ENCODE results near the gene PXK.
A peak's percentile ranks its signal among the peaks of the same experiment; 100 is the strongest.

PXK gene

DNA sequence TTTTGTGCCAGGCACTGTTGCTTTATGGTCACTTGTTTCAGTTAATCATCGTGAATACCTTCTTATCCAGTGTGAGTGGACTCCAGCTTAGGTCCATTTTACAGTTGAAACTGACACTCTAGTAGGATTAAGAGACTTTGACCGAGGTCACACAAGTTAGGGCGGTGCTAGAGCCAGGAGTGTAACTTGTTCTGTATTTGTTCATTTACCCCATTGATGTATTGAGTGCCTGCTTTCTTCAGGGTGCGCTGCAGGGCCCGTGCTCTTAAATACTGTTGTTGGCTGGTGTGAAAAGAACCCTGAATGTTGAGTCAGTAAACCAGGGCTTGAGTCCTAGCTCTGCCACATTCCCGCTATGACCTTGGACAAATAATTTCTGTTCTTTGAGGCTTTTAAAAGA, 85.5 kb downstream of the PXK start:
- TF ChIP-seq NFIC (IDR thresholded peaks at IDR 0.05), result no peak
- TF ChIP-seq FOXM1 (IDR thresholded peaks at IDR 0.05; ENCODE audit: borderline replicate concordance, low read depth), result no peak
- TF ChIP-seq CEBPB (IDR thresholded peaks at IDR 0.05), result no peak
- TF ChIP-seq TEAD4 (IDR thresholded peaks at IDR 0.05), result no peak
- TF ChIP-seq, protein P1, sequence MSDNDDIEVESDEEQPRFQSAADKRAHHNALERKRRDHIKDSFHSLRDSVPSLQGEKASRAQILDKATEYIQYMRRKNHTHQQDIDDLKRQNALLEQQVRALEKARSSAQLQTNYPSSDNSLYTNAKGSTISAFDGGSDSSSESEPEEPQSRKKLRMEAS (IDR thresholded peaks at IDR 0.05), result no peak
- TF ChIP-seq EP300 (IDR thresholded peaks at IDR 0.05; ENCODE audit: borderline replicate concordance), result no peak
- no peak for TF ChIP-seq TCF12 (IDR thresholded peaks at IDR 0.05; ENCODE audit: low read depth)
- no peak for TF ChIP-seq RAD21 (IDR thresholded peaks at IDR 0.05; ENCODE audit: low read depth)
- TF ChIP-seq ZBTB7A (IDR thresholded peaks at IDR 0.05; ENCODE audit: low read depth), result no peak
- no peak for TF ChIP-seq EGR1 (IDR thresholded peaks at IDR 0.05)
- no peak for TF ChIP-seq TAF1 (IDR thresholded peaks at IDR 0.05; ENCODE audit: low read depth)
- no peak for TF ChIP-seq CREB1 (IDR thresholded peaks at IDR 0.05; ENCODE audit: low read depth)
- TF ChIP-seq, protein P2, sequence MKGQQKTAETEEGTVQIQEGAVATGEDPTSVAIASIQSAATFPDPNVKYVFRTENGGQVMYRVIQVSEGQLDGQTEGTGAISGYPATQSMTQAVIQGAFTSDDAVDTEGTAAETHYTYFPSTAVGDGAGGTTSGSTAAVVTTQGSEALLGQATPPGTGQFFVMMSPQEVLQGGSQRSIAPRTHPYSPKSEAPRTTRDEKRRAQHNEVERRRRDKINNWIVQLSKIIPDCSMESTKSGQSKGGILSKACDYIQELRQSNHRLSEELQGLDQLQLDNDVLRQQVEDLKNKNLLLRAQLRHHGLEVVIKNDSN (IDR thresholded peaks at IDR 0.05), result no peak
- TF ChIP-seq, protein P3, sequence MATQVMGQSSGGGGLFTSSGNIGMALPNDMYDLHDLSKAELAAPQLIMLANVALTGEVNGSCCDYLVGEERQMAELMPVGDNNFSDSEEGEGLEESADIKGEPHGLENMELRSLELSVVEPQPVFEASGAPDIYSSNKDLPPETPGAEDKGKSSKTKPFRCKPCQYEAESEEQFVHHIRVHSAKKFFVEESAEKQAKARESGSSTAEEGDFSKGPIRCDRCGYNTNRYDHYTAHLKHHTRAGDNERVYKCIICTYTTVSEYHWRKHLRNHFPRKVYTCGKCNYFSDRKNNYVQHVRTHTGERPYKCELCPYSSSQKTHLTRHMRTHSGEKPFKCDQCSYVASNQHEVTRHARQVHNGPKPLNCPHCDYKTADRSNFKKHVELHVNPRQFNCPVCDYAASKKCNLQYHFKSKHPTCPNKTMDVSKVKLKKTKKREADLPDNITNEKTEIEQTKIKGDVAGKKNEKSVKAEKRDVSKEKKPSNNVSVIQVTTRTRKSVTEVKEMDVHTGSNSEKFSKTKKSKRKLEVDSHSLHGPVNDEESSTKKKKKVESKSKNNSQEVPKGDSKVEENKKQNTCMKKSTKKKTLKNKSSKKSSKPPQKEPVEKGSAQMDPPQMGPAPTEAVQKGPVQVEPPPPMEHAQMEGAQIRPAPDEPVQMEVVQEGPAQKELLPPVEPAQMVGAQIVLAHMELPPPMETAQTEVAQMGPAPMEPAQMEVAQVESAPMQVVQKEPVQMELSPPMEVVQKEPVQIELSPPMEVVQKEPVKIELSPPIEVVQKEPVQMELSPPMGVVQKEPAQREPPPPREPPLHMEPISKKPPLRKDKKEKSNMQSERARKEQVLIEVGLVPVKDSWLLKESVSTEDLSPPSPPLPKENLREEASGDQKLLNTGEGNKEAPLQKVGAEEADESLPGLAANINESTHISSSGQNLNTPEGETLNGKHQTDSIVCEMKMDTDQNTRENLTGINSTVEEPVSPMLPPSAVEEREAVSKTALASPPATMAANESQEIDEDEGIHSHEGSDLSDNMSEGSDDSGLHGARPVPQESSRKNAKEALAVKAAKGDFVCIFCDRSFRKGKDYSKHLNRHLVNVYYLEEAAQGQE (IDR thresholded peaks at IDR 0.05; ENCODE audit: low read depth), result no peak
- no peak for TF ChIP-seq YY1 (IDR thresholded peaks at IDR 0.05; ENCODE audit: low read depth)

DNA sequence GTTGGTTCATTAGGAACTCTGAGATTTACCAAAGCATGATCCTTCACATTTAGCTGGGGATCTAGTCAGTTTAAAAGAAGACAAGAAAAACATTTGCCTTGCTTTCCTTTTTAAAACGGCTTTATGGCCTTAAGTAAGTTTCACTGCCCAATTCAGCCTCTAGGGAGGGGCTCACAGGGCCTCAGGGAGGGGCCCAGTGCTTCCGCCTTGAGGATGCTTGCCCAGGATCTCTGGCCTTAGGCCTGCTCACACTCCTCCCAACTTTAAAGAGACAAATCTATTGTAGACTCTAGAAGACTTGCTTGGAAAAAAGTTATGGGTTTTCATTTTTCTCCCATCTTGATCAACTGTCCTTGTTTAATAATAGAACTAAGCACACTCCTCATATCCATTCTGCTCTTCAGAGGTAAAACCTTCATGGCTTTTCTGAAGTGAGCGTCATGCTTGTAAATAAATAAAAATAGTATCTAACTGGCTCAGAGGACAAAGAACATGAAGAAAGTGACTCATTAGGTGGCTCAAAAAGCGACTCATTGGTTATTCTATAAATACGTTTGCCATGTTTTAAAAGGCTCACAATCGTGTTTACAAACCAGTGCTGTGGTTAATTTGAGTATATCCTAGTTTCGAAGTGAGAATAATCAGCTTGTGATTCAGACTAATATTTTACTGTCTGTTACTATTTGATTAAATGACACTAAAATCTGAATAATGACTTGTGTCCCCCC, 87.3 kb downstream of the PXK start:
- TF ChIP-seq TEAD4 (IDR thresholded peaks at IDR 0.05), result no peak
- TF ChIP-seq NFIC (IDR thresholded peaks at IDR 0.05), result no peak
- TF ChIP-seq, protein P2 (IDR thresholded peaks at IDR 0.05), result no peak
- TF ChIP-seq RAD21 (IDR thresholded peaks at IDR 0.05; ENCODE audit: low read depth), result no peak
- no peak for TF ChIP-seq FOXM1 (IDR thresholded peaks at IDR 0.05; ENCODE audit: borderline replicate concordance, low read depth)
- no peak for TF ChIP-seq EP300 (IDR thresholded peaks at IDR 0.05; ENCODE audit: borderline replicate concordance)
- TF ChIP-seq TAF1 (IDR thresholded peaks at IDR 0.05; ENCODE audit: low read depth), result no peak
- no peak for TF ChIP-seq YY1 (IDR thresholded peaks at IDR 0.05; ENCODE audit: low read depth)
- no peak for TF ChIP-seq TCF12 (IDR thresholded peaks at IDR 0.05; ENCODE audit: low read depth)
- TF ChIP-seq EGR1 (IDR thresholded peaks at IDR 0.05), result no peak
- no peak for TF ChIP-seq CEBPB (IDR thresholded peaks at IDR 0.05)

DNA sequence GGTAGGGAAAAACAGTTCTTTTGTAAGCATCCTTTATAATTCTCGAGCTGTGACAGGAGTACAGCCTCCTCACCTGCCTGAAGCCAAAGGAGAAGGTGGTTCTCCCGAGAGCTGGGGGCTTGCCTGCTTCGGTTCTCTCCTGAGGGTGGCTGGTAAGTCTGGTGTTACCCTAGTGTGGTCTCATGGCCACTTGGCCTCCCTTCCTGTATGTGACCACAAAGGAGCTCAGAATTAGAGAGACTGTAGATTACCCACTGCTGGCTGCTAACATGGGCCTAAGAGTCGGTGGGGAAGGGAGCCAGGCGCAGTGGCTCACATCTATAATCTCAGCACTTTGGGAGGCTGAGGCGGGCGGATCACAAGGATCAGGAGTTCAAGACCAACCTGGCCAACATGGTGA, 88.3 kb downstream of the PXK start:
- TF ChIP-seq CREB1 (IDR thresholded peaks at IDR 0.05; ENCODE audit: low read depth) (no peak), RAD21 (IDR thresholded peaks at IDR 0.05; ENCODE audit: low read depth) (no peak), TEAD4 (IDR thresholded peaks at IDR 0.05) (no peak), CEBPB (IDR thresholded peaks at IDR 0.05) (no peak), EGR1 (IDR thresholded peaks at IDR 0.05) (no peak), TCF12 (IDR thresholded peaks at IDR 0.05; ENCODE audit: low read depth) (no peak), EP300 (IDR thresholded peaks at IDR 0.05; ENCODE audit: borderline replicate concordance) (no peak), NFIC (IDR thresholded peaks at IDR 0.05) (no peak), YY1 (IDR thresholded peaks at IDR 0.05; ENCODE audit: low read depth) (no peak), TAF1 (IDR thresholded peaks at IDR 0.05; ENCODE audit: low read depth) (no peak), FOXM1 (IDR thresholded peaks at IDR 0.05; ENCODE audit: borderline replicate concordance, low read depth) (no peak), ZBTB7A (IDR thresholded peaks at IDR 0.05; ENCODE audit: low read depth) (no peak)
- TF ChIP-seq, protein P1 (IDR thresholded peaks at IDR 0.05), result no peak
- TF ChIP-seq, protein P2 (IDR thresholded peaks at IDR 0.05), result no peak
- TF ChIP-seq, protein P3 (IDR thresholded peaks at IDR 0.05; ENCODE audit: low read depth), result no peak

DNA sequence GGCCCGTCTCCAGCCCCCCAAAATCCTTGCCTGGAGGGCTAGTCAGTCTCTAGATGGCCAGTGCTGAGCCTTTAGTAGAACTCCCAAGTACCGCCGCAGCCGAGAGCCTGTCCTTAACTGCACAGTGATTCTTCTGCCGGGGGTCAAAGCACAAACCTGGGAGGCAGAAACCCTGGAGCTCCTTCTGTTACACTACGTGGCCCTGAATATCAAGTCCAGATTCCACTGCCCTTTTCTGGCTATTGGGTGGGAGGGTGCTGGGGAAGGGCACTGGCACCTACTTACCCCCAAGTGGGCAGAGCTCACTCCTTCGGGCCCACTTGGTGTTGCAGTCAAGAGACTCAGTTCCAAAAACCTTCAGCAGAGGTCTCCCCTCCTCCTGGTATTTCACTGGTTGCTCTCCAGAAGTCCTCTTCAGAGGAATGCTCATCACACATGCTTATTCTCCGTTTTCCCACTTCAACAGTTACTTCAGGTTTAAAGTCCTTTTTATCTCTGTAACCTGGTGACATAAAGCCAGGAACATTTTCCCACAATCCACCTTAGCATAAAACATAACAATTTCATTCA, 90.1 kb downstream of the PXK start:
- 0 out of 2 replicates have a peak, but pooled peaks have one; percentile 36 for TF ChIP-seq RAD21 (IDR thresholded peaks at IDR 0.05; ENCODE audit: low read depth)
- TF ChIP-seq, protein P1 (IDR thresholded peaks at IDR 0.05), result no peak

DNA sequence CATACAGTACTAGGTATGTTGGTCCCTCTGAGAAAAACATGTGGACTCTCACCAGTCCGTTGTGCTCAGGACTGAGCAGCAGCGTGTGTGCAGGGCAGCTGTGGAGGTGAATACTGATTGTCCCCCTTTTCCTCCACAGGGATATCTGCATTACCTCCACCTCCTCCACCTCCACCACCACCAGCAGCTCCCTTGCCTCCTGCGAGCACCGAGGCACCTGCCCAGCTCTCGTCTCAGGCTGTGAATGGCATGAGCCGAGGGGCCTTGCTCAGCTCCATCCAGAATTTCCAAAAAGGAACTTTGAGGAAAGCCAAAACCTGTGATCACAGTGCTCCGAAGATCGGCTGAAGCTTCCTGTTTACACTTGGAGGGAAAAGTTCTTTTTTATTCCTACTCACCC, 91.9 kb downstream of the PXK start:
- no peak for TF ChIP-seq RAD21 (IDR thresholded peaks at IDR 0.05; ENCODE audit: low read depth)
- TF ChIP-seq, protein P3 (IDR thresholded peaks at IDR 0.05; ENCODE audit: low read depth), result no peak
- TF ChIP-seq, protein P1 (IDR thresholded peaks at IDR 0.05), result no peak
- TF ChIP-seq, protein P2 (IDR thresholded peaks at IDR 0.05), result no peak
- TF ChIP-seq TEAD4 (IDR thresholded peaks at IDR 0.05), result no peak
- TF ChIP-seq NFIC (IDR thresholded peaks at IDR 0.05), result no peak
- TF ChIP-seq TAF1 (IDR thresholded peaks at IDR 0.05; ENCODE audit: low read depth), result no peak
- no peak for TF ChIP-seq EP300 (IDR thresholded peaks at IDR 0.05; ENCODE audit: borderline replicate concordance)
- TF ChIP-seq FOXM1 (IDR thresholded peaks at IDR 0.05; ENCODE audit: borderline replicate concordance, low read depth), result no peak
- TF ChIP-seq CREB1 (IDR thresholded peaks at IDR 0.05; ENCODE audit: low read depth), result no peak
- no peak for TF ChIP-seq EGR1 (IDR thresholded peaks at IDR 0.05)
- no peak for TF ChIP-seq ZBTB7A (IDR thresholded peaks at IDR 0.05; ENCODE audit: low read depth)
- no peak for TF ChIP-seq YY1 (IDR thresholded peaks at IDR 0.05; ENCODE audit: low read depth)
- no peak for TF ChIP-seq CEBPB (IDR thresholded peaks at IDR 0.05)

Data from Ishikawa (cell line).